GM12872 (cell line): ENCODE data around the gene INSIG2.

Source experiments
- CTCF ChIP-seq: IDR thresholded peaks from 3 replicates; pipeline ENCODE4 v1.5.1; 2011; ENCODE audit warnings: low read depth, mild to moderate bottlenecking, low read length, moderate library complexity; ENCODE audit not compliant: insufficient read depth

The INSIG2 gene

DNA sequence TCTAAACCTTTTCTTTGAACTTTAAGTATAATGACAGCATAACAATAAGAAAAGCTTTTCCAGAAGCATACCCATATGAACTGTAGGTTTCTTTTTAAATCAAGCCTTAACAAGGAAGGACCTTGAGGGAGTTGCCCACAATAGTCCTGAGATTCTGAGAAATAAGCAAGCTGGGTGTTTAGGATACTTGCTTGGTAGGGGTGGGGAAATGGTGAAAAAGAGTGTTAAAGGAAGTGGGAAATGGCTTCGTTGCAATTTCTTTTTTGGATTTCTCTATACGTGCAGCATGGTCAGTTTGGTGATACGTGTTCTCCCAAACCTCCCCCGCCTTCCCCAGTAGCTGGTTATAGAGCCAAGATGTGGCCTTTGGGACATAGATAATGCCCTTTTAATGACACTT lies 17.2 kb downstream of the INSIG2 start:
- no peak for TF ChIP-seq CTCF

- TF ChIP-seq CTCF = no peak
Measured at GRCh38 chr2:118106926-118107325, 18.7 kb downstream of the INSIG2 start.

DNA sequence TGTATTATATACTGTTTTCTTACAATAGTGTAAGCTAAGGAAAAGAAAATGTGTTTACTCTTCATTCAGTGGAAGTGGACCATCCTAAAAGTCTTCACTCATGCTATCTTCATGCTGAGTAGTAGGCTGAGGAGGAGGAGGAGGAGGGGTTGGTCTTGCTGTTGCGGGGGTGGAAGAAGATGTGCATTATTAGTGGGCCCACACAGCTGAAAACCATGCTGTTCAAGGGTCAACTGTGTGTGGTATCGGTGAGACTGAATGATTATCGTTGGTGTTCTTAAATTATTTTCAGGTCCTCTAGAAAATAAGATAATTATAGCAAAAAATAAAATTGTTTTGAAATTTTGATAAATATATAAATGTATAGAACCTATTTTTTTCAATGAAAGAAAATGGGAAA lies 22.0 kb downstream of the INSIG2 start:
- no peak for TF ChIP-seq CTCF

GRCh38 chr2:118110991-118111390 lies 22.7 kb downstream of the INSIG2 start:
- TF ChIP-seq CTCF = no peak

DNA sequence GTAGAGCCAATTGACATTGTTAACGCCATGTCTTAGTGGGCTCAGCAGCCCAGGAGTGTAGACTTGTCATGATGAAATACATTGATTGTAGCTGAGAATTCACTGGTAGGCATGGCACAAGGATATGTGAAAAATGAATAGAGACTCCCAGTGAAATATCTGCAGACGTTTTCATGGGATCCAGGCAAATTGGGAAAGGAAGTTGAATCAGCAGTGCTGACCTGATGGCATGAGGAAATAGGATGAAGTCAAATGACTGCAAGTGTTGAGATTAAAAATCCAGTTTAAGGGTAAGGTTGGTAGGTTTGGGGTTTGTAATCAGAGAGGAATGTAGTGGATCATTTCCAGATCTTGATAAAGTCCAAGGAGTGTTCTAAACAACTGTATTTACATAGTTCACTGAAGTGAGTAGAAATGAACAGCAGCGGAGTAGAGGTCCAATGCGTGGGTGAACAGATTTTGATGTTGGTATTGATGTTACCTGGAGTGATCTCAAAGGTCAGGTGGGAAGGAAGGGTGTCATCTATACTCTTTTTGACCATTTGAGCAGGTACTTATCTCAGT lies 24.6 kb downstream of the INSIG2 start:
- TF ChIP-seq CTCF = no peak

DNA sequence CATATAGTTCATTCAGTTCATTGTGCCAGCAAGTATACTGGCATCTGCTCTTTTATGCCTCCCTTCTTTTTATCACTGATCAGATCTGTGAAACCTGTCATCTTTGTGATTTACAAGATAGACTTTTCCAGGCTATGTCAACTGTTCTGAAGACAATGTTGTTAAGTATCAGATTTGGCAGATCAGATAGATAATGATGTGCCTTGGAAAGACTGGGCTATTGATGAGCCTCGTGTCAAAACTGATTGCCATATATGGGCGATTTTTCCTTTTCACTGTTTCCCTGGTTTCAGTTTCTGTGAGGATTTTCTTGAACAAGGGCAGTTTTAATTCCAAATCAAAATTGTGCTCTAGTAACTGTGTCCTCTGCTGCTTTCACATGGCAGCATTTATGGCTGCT lies 26.6 kb downstream of the INSIG2 start:
- TF ChIP-seq CTCF = no peak

DNA sequence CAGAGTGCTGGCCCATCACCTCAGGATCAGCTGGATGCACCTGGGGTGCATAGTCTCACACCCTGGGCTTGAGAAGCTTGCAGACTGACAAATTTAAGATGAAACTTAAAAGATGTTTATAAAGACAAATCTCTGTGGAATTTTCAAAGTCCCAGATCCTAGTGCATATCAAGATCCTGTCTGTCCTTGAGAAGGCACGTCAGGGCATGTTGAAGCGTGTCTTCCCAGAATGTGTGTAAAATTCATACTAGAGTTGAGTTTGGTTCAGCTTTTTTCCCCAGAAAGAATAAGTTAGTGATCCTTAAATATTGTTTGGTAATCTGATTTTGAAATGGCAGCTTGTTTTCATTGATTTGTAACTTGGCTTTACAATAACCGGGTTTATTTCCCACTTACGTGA lies 27.5 kb downstream of the INSIG2 start:
- TF ChIP-seq CTCF = no peak
